HG02678 (cell line): ENCODE measurements around the gene LHX5.

Experiments used
- ATAC-seq: cut with Tn5 transposase; IDR thresholded peaks from one replicate; pipeline ENCODE4 v1.9.1; 2021; ENCODE audit warnings: mild to moderate bottlenecking, moderate library complexity; ENCODE audit not compliant: unreplicated experiment

The LHX5 gene

DNA sequence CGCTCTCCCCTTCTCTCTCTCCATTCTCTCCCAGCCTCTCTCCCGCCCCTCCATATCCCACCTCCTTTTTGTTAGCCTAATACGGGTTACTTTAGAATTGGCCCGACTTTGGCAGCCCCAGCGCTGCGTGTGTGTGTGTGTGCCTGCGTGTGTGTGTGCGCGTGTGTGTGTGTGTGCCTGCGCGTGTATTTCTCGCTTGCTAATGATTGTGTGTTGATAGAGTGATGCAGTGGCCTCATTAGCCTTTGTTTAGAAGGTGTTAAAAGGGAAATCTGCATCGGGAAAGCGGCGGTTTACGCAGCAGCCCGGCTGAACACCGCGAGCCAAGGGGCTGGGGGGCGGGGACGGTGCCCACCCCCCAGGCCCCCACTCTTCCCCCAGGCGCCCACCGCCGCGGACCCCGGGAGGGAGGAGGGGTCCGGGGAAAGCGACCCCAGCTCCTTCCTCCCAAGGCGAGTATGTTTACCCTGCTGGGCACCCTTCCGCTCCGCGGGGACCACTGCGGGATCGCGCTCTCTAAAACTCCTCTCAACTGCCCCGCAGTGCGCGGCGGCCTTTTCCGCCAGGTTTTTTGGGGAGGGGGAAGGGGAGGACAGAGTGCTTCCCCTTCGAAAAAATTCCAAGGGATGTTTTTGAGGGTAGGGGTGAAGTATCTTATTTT lies 6.8 kb upstream of the LHX5 start:
- ATAC-seq = no peak

GRCh38 chr12:113477842-113478215 lies 6.2 kb upstream of the LHX5 start:
- ATAC-seq = no peak

DNA sequence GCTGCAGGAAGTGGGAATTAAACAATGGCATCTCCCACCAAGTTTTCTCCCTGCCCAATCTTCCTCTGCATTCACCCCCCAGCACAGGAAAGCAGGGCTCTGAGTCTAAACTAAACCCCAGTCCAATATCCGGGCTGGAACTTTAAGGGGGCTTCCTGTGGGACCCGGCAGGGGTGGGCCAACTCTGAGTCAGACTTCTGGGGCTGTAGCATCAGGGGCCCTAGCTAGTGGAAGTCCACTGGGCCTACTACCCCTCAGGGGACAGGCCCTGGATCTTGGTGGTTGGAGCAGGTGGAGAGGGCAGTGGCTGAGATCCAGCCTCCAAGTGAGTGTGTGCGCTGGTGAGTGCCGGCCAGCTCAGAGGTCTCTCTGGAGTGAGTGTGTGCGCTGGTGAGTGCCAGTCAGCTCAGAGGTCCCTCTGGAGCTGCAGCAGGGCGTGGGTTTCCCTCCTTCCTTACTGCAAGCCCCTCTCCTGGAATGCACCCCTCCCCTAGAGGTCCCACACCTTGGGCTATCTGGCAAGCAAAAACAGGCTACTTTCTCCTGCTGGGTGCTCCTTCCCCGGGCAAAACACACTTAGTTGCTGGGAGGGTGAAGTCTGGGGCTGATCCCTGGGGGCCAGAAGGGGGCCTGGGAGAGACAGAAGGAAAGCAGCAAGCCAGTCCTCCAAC lies 5.6 kb upstream of the LHX5 start:
- no peak for ATAC-seq

GRCh38 chr12:113476176-113476986 lies 4.7 kb upstream of the LHX5 start:
- ATAC-seq = no peak

- ATAC-seq = no peak
Measured at GRCh38 chr12:113475451-113476175, 3.9 kb upstream of the LHX5 start.

DNA sequence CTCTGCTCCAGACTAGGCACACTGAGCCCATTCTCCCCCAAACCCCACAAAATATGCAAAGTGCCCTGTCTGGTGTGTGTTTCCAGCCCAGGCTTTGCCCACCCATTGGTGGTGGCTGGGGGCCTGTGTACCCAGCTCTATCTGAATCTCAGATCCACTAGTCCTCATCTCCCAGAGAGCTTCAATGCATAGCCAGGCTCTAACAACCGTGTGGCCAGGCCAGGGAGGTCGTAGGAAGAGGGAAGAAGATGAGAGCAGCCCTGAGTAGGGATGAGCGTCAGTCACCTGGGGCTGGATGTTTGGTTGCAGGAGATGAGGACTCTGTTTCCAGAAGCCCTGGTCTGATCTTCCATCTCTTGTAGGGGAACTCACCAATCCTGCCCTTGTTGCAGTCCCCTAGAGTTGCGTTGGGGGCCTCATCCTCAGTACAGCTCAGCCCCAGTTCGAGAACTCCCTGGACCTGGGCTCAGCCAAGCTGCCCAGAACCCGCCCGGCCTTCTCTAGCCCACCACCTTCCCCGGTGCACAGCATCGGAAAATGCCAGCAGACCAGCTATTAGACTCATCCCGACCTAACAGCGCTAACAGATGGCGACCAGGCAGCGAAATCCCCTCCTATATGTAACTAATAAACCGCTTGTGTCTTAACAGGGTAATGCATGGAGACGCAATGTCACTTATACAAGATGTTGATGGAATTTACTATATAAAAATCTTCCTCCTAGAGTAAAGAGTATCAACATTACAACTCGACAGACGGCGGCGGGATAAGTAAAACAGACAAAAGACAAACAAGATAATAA lies 3.2 kb upstream of the LHX5 start:
- ATAC-seq = no peak

- ATAC-seq = no peak
Measured at GRCh38 chr12:113473942-113474341, 2.3 kb upstream of the LHX5 start.

DNA sequence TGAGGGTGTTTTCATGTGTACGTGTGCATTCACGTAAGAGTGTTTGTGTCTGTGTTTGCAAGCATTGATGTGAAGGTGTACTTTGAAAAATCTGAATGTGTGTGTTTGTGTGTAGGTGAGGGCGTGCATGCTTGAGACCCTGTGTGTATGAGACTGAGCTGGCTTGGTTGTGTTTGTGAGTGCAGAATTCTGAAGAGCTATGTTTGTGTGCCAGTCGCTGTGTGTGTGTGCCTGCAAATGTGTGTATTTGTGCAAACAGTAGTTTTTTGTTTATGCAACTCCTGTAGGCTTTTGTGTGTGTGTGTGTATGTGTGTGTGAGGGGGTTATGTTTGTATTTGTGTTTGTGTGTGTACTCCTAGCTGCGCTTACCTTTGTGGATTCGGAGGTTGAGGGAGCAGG lies 1.7 kb upstream of the LHX5 start:
- no peak for ATAC-seq

DNA sequence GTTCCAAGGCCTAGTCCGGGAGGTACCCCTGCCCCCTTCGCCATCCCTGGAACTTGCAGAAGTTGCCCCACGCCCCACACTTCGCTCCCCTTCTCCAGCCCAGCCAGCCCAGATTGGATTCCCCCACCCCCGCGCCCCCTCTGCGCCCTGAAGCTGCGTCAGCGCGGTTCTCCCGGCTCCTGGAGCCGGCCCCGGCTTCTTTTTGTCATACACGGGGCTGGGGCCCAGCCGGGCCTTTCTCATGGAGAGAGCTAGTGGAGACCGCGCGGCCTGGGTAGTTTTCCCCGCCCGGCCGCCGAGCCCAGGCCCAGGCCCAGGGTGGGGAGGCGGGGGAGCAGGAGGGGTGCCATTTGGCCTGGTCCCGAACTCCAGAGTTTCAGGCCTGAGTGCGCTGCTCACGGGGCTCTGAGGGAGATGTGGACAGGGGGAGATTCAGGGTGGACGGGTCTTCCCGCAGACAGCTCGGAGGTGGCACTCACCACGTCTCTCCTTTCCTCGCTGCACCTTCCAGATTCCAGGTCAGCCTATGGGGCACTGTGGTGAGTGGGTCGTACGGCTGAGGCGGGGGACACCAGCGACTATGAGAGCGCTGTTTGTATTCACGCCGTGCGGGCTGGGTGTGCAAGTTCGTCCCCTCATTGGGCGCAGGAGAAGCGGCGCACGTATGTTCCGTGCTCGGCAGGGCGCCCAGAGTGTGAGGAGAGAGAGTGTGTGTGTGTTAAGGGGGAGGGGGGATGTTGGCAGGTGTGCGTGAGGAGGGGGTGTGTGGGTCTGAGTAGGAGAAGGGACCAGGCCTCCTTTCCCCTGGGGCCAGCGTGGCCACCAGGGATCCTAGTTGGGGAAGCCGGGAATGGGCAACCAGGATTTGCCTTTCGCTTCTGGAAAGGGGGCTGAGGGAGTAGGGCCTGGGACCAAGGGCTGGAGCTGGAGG lies 785 bp upstream of the LHX5 start:
- no peak for ATAC-seq

- no peak for ATAC-seq
Measured at GRCh38 chr12:113470871-113471618, 626 bp downstream of the LHX5 start.

DNA sequence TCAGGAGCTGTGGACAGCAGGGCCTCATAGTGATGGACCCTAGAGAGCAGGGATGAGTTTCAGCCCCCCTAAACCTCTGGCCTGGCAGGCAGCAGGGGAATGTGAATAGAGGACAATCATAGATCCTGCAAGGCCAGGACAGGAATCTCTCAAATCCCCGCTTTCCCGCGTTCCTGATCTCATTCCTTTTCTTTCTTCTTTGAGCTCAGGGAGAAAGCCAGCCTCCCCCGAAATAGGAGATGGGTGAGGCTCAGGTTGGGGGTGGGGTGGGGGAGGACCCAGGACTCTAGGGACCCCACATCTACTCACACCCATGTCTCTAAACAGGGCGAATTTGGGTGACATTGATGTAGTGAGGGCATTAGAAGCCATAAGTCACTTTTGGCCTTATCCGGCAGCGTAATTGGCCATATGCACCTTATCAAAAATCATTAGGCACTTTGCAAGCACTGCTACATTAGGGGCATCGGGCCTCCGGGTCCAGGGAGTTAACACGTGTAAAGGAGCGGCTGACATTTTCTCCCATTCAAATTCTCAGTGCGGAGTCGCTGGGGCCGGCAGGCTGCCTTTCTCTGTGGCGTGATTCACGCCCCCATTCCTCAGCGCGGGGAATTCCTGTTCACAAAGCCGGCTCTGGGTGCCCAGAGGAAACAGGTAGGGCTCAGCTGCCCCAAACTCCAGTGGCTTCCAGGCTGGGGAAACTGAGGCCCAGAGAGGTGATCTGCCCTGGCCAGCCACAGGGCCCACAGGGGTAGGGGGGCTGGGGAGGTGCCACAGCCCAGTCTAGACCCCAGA lies 1.5 kb downstream of the LHX5 start:
- ATAC-seq = no peak

- ATAC-seq = no peak
Measured at GRCh38 chr12:113469224-113469948, 2.3 kb downstream of the LHX5 start.

GRCh38 chr12:113468365-113469223 lies 3.1 kb downstream of the LHX5 start:
- no peak for ATAC-seq

DNA sequence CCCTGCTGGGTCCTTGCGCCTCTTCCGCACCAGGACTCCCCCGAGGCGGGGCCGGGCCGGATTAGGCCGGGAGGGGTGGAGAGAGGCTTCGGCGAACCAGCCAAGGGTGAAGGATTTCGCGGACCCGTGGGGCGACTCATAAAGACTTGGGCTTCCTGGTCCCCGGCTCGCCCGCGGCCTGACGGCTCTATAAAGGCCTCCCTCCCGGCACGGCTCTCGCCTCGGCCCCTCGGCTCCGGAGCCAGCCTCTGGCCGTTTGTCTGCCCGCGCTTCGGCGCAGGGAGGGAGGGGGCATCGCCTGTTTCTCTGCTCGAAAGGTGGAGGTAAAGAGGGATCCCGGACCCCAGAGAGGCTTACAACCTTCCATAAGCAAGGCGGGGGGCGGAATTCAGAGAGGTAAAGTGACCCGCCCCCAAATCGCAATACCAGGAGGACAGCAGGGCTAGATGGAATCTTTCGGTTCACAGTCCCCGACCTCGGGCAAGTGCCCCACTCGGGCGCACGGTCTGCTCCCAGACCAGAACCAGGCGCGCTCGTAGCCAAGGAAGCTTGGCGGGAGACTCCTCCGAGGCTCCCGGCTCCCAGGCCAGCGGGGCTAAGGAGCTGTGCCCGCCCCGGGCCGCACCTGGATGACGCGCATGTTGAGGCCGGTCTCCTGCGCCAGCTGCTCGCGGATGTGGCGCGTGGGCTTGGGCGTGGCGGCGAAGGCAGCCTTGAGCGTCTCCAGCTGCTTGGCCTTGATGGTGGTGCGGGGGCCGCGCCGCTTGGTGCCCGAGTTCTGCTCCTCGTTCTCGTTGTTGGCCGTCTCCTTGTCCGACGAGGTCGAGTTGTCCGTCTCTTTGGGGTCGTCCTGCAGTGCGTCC lies 3.9 kb downstream of the LHX5 start:
- ATAC-seq = no peak

- ATAC-seq = no peak
Measured at GRCh38 chr12:113467142-113467501, 4.5 kb downstream of the LHX5 start.
